Mesothelial cell of epicardium (in vitro differentiated cells): ENCODE results near the gene LRRN4CL. TPM values are rescaled to one million over a fixed set of nuclear protein-coding genes. Genes with fewer than 3 reads are reported as not detected.

Experiments used
- DNase-seq, 2 experiments: peaks; one replicate each; pipeline ENCODE4 v3.0.0; 2021; ENCODE audit warnings: low spot score in 2 of 2; ENCODE audit not compliant: unreplicated experiment in 2 of 2
- H3K27ac Mint-ChIP-seq: 2 replicates; pipeline ENCODE4 v1.8.0; 2021; ENCODE audit warnings: mixed read lengths
- H3K27me3 Mint-ChIP-seq: 2 replicates; pipeline ENCODE4 v1.8.0; 2021; ENCODE audit warnings: low read depth, mixed read lengths
- H3K36me3 Mint-ChIP-seq: 2 replicates; pipeline ENCODE4 v1.8.0; 2021; ENCODE audit warnings: mixed read lengths
- H3K4me1 Mint-ChIP-seq: 2 replicates; pipeline ENCODE4 v1.8.0; 2021; ENCODE audit warnings: mixed read lengths
- H3K4me3 Mint-ChIP-seq: 2 replicates; pipeline ENCODE4 v1.8.0; 2021; ENCODE audit warnings: mild to moderate bottlenecking, moderate library complexity, mixed read lengths
- H3K9me3 Mint-ChIP-seq: 2 replicates; pipeline ENCODE4 v1.8.0; 2021; ENCODE audit warnings: mixed read lengths
- CTCF ChIP-seq: fragments of 200-600 bp; sonication (generic); IDR thresholded peaks from one replicate; pipeline ENCODE4 v1.5.0; 2021; ENCODE audit warnings: antibody characterized with exemption; ENCODE audit not compliant: unreplicated experiment
- total RNA-seq: library from RNA; stranded (reverse); gene quantifications from 3 replicates; pipeline ENCODE4 v1.2.1, GENCODE V29; 2021

The LRRN4CL gene
- total RNA-seq, 1 donor from 2014 or later = 1.7 TPM

DNA sequence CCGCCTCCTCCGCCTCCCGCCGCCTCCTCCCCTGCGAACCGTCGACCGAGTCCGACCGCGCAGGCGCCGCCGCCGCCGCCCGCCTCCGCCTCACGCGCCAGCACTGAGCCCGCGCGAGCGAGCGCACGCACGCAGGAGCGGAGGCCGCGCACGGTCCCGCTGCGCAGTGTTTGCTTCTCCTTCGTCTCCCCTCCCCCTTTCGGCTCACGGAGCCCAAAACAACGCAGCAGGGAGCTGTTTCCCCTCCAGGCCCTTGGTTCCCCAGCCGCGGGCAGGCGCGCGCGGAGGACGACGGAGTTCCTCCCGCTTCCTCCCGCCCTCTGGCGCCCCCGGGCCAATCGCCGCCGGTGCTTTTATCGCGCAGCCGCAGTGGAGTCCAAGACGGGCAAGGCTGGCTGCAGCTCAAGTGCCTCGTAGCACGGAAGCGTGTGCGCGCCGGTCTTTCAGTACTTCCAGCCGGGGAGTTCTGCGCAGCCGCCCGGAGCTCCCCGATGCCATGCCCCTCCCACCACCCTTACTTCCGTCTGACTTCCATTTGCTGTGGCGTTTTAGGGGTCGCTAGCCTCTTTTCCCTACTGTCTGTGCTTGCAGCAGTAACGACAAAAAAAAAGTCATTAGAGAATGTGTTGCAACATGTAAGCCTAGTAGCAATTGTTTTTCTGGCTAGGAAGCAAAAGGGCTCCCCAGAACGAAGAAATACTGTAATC is 38.0 kb upstream of the LRRN4CL start, which contains the start of gene HNRNPUL2:
TSS of gene HNRNPUL2 (minus strand) at position 293 of the 707 bp plus-strand sequence. CDS start 301 bp downstream, outside the sequence.
- H3K9me3 Mint-ChIP-seq = no peaks in the 10 kb centered on the region
- H3K36me3 Mint-ChIP-seq = peaks cover 10% of the 10 kb centered on the region
- H3K4me1 Mint-ChIP-seq = peaks cover 46% of the 10 kb centered on the region
- no peak for TF ChIP-seq CTCF
- peak within 1 kb of the TSS; percentile 100 for H3K27ac Mint-ChIP-seq
- H3K27me3 Mint-ChIP-seq = no peaks in the 10 kb centered on the region
- peak; percentile 98 to 99 for DNase-seq
- H3K4me3 Mint-ChIP-seq = peak within 1 kb of the TSS; percentile 95

GRCh38 chr11:62726915-62727164 is 37.5 kb upstream of the LRRN4CL start:
- Mint-ChIP-seq H3K4me3 (peak overlapping the region; percentile 95), H3K36me3 (peaks cover 15% of the 10 kb centered on the region), H3K9me3 (no peaks in the 10 kb centered on the region), H3K27ac (peak overlapping the region; percentile 100), H3K4me1 (peaks cover 49% of the 10 kb centered on the region), H3K27me3 (no peaks in the 10 kb centered on the region)
- no peak for TF ChIP-seq CTCF
- no peak for DNase-seq

- no peak for DNase-seq
- no peaks in the 10 kb centered on the region for H3K9me3 Mint-ChIP-seq
- H3K27ac Mint-ChIP-seq = peak overlapping the region; percentile 91
- H3K4me1 Mint-ChIP-seq = peaks cover 48% of the 10 kb centered on the region
- no peaks in the 10 kb centered on the region for H3K27me3 Mint-ChIP-seq
- peak overlapping the region; percentile 95 for H3K4me3 Mint-ChIP-seq
- TF ChIP-seq CTCF = no peak
- peaks cover 20% of the 10 kb centered on the region for H3K36me3 Mint-ChIP-seq
These were observed 37.0 kb upstream of the LRRN4CL start for GRCh38 chr11:62726156-62726914.

DNA sequence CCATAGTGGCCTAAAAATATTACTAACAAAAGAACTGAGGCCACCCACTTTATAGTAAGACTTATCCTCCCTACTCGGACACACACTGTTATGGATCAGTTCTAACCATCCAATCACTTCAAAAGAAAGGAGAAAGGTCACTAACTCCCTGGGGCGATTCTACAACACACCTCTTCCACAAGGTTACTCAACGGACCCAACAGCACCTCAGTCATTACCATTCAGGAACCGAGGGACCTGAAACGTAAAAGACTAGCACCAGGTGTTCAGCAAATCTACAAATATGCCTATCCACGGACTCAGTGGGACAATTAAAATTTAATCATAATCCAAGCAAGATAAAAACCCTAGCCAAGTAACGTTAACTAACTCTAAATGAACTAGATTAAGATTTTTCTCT is 36.3 kb upstream of the LRRN4CL start:
- Mint-ChIP-seq H3K4me3 (peak overlapping the region; percentile 95), H3K36me3 (peaks cover 26% of the 10 kb centered on the region), H3K27ac (peak overlapping the region; percentile 91), H3K4me1 (peaks cover 46% of the 10 kb centered on the region), H3K9me3 (no peaks in the 10 kb centered on the region), H3K27me3 (no peaks in the 10 kb centered on the region)
- no peak for DNase-seq
- TF ChIP-seq CTCF = no peak

DNA sequence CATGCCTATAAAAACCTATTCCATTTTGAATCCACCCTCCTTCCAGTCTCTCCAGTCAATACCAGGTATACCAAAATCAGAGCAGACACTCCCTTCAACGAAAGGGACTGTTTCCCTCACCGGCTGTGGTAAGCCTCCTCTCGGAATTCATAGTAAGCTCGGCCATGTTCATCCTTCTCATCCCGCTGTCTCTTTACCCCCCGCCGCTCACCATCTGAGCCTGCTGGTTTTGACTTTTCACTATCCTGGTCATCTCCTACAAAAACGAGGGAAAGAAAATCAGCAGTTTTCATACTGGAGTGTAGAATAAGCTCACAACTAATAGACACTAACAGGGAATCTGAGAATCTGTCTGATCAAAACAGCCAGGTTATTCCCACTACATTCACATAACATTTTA is 34.8 kb upstream of the LRRN4CL start:
- DNase-seq = no peak
- peaks cover 35% of the 10 kb centered on the region for H3K36me3 Mint-ChIP-seq
- H3K4me3 Mint-ChIP-seq = peak overlapping the region; percentile 95
- H3K4me1 Mint-ChIP-seq = peaks cover 38% of the 10 kb centered on the region
- no peaks in the 10 kb centered on the region for H3K27me3 Mint-ChIP-seq
- H3K9me3 Mint-ChIP-seq = no peaks in the 10 kb centered on the region
- TF ChIP-seq CTCF = no peak
- H3K27ac Mint-ChIP-seq = peak overlapping the region; percentile 48
